OCI-LY1 (cell line): ENCODE results near the gene CCDC91.

Source experiments
- H2AFZ ChIP-seq: fragments of 200-600 bp; sonication (generic), shearing (Covaris generic); 2 replicates; pipeline ENCODE4 v1.6.0; 2014; ENCODE audit warnings: antibody characterized with exemption, mild to moderate bottlenecking, low read length
- H3F3A ChIP-seq: fragments of 200-600 bp; sonication (generic), shearing (Covaris generic); 2 replicates; pipeline ENCODE4 v1.6.0; 2014; ENCODE audit warnings: mild to moderate bottlenecking, antibody characterized with exemption, low read length, moderate library complexity; ENCODE audit not compliant: insufficient read depth
- H3K27ac ChIP-seq: fragments of 200-600 bp; sonication (generic); 2 replicates; pipeline ENCODE4 v1.5.1; 2014; ENCODE audit warnings: low read length, mixed run types, mild to moderate bottlenecking, low read depth; ENCODE audit not compliant: poor library complexity, severe bottlenecking
- H3K27me3 ChIP-seq: fragments of 200-600 bp; sonication (generic); 2 replicates; pipeline ENCODE4 v1.6.0; 2014; ENCODE audit warnings: antibody characterized with exemption, mild to moderate bottlenecking, low read length, moderate library complexity; ENCODE audit not compliant: insufficient read depth
- H3K36me3 ChIP-seq: fragments of 200-600 bp; sonication (generic); 2 replicates; pipeline ENCODE4 v1.6.1; 2014; ENCODE audit warnings: mild to moderate bottlenecking, antibody characterized with exemption, low read length, moderate library complexity, mixed read lengths; ENCODE audit not compliant: insufficient read depth
- H3K4me1 ChIP-seq: fragments of 200-600 bp; sonication (generic); 2 replicates; pipeline ENCODE4 v1.5.1; 2014; ENCODE audit warnings: mild to moderate bottlenecking, low read length, moderate library complexity; ENCODE audit not compliant: insufficient read depth, severe bottlenecking
- H3K4me2 ChIP-seq: fragments of 200-600 bp; sonication (generic), shearing (Covaris generic); 2 replicates; pipeline ENCODE4 v1.6.1; 2014; ENCODE audit warnings: low read length
- H3K4me3 ChIP-seq: fragments of 200-600 bp; sonication (generic); 2 replicates; pipeline ENCODE4 v1.5.1; 2014; ENCODE audit warnings: low read length, low read depth, mild to moderate bottlenecking, mixed read lengths; ENCODE audit not compliant: poor library complexity, severe bottlenecking
- H3K79me2 ChIP-seq: fragments of 200-600 bp; shearing (Covaris generic); 2 replicates; pipeline ENCODE4 v1.6.1; 2016; ENCODE audit warnings: mixed run types, low read length, mixed read lengths; ENCODE audit not compliant: insufficient read depth
- H3K9ac ChIP-seq: fragments of 200-600 bp; sonication (generic), shearing (Covaris generic); 2 replicates; pipeline ENCODE4 v1.6.1; 2014; ENCODE audit warnings: mild to moderate bottlenecking, low read length, mixed read lengths
- H3K9me2 ChIP-seq: fragments of 200-600 bp; sonication (generic), shearing (Covaris generic); 2 replicates; pipeline ENCODE4 v1.6.1; 2014; ENCODE audit warnings: low read depth, mild to moderate bottlenecking, low read length, mixed read lengths
- H3K9me3 ChIP-seq: fragments of 200-600 bp; shearing (Covaris generic); 2 replicates; pipeline ENCODE4 v1.6.1; 2014; ENCODE audit warnings: low read length, mixed read lengths
- H4K20me1 ChIP-seq: fragments of 200-600 bp; sonication (generic), shearing (Covaris generic); 2 replicates; pipeline ENCODE4 v1.6.0; 2016; ENCODE audit warnings: mild to moderate bottlenecking, low read length; ENCODE audit not compliant: insufficient read depth
- EZH2 ChIP-seq: fragments of 200-600 bp; sonication (generic), shearing (Covaris generic); IDR thresholded peaks from 2 replicates; pipeline ENCODE4 v1.8.0; 2017; ENCODE audit warnings: borderline replicate concordance, mixed run types, mild to moderate bottlenecking, antibody characterized with exemption, low read length, moderate library complexity, mixed read lengths
- TF ChIP-seq, protein P1 (sequence below): fragments of 200-600 bp; sonication (generic), shearing (Covaris generic); IDR thresholded peaks from 2 replicates; pipeline ENCODE4 v1.5.1; 2017; ENCODE audit warnings: mild to moderate bottlenecking, antibody characterized with exemption, low read length, moderate library complexity, mixed read lengths

The CCDC91 gene

DNA sequence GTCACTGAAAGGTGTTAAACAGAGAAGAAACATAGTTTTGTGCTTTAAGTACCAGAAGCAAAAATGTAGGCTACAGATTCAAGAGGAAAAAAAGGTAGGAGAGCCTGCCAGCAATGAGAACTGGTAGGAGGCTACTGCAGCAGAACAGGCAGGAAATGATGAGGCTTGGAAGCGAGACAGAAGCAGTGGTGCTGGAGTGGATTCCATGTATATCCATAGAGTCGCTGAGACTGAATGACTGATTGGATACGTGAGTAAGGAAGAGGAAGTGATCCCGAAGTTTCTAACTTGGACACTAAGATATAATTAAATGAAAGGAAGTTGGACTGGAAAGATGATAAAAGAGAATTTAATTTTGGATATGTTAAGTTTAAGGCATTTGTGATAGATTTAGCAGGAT lies 45.0 kb upstream of the CCDC91 start:
- Histone ChIP-seq H3K4me3 (no peak overlapping the region), H3K4me1 (no peaks in the 10 kb centered on the region), H3K9me3 (no peaks in the 10 kb centered on the region), H3K36me3 (no peaks in the 10 kb centered on the region), H4K20me1 (no peaks in the 10 kb centered on the region), H2AFZ (no peak overlapping the region), H3K9ac (no peak overlapping the region), H3K4me2 (no peak overlapping the region), H3K27ac (no peak overlapping the region), H3F3A (no peaks in the 10 kb centered on the region), H3K9me2 (no peaks in the 10 kb centered on the region), H3K27me3 (no peaks in the 10 kb centered on the region), H3K79me2 (no peaks in the 10 kb centered on the region)
- no peak for TF ChIP-seq EZH2
- TF ChIP-seq, protein P1, sequence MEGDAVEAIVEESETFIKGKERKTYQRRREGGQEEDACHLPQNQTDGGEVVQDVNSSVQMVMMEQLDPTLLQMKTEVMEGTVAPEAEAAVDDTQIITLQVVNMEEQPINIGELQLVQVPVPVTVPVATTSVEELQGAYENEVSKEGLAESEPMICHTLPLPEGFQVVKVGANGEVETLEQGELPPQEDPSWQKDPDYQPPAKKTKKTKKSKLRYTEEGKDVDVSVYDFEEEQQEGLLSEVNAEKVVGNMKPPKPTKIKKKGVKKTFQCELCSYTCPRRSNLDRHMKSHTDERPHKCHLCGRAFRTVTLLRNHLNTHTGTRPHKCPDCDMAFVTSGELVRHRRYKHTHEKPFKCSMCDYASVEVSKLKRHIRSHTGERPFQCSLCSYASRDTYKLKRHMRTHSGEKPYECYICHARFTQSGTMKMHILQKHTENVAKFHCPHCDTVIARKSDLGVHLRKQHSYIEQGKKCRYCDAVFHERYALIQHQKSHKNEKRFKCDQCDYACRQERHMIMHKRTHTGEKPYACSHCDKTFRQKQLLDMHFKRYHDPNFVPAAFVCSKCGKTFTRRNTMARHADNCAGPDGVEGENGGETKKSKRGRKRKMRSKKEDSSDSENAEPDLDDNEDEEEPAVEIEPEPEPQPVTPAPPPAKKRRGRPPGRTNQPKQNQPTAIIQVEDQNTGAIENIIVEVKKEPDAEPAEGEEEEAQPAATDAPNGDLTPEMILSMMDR: no peak

DNA sequence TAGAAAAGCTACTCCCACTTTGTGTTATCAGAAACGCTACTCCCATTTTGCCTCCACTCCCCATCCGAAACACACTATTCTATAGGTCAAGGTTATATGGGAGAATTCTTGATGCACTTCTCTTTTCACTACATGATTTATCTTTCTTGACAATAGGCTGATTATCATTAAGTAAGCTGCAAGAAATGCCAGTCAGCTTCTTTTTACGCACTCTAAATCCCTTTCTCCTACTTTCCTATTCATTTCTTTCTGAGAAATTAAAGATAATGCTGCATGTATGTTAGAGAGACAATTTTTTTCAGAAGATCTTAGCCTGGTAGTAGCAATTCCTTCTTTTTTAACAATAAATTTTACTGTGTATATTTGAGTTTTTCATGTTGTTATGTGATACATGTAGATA lies 41.0 kb upstream of the CCDC91 start:
- Histone ChIP-seq H3K9ac (no peak overlapping the region), H3K79me2 (no peaks in the 10 kb centered on the region), H3F3A (no peaks in the 10 kb centered on the region), H3K36me3 (no peaks in the 10 kb centered on the region), H3K4me3 (no peak overlapping the region), H3K4me2 (no peak overlapping the region), H2AFZ (no peak overlapping the region), H3K27me3 (no peaks in the 10 kb centered on the region), H3K27ac (no peak overlapping the region), H4K20me1 (no peaks in the 10 kb centered on the region), H3K4me1 (no peaks in the 10 kb centered on the region), H3K9me3 (peaks cover 3% of the 10 kb centered on the region; the same call in 1 of the 2 replicates), H3K9me2 (no peaks in the 10 kb centered on the region)
- TF ChIP-seq EZH2: no peak
- TF ChIP-seq, protein P1: no peak

DNA sequence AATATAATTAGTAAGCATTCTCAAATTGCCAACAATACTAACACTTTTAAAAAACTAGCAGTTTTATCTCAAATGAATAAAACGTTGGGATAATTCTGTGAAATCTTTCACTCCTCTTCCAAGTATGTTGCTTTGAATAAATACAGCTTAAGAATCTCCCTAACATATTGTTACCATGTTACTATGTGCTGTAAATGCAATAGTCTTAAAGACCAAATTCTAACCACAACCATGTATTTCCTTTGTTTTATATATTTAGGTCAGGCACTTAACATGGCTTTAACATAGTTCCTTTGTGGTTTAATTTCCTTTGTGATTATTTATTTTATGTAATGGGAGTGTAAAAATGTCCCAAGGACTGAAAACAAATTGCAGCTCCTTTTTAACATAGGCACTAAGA lies 33.9 kb upstream of the CCDC91 start:
- Histone ChIP-seq H4K20me1 (no peaks in the 10 kb centered on the region), H3K9ac (no peak overlapping the region), H3K9me2 (no peaks in the 10 kb centered on the region), H3K27me3 (no peaks in the 10 kb centered on the region), H3K9me3 (no peaks in the 10 kb centered on the region), H3K79me2 (no peaks in the 10 kb centered on the region), H3K4me2 (no peak overlapping the region), H3K27ac (no peak overlapping the region), H3K4me1 (no peaks in the 10 kb centered on the region), H3F3A (no peaks in the 10 kb centered on the region), H2AFZ (no peak overlapping the region), H3K36me3 (no peaks in the 10 kb centered on the region), H3K4me3 (no peak overlapping the region)
- no peak for TF ChIP-seq EZH2
- TF ChIP-seq, protein P1: no peak
